ENCODE results near the gene LRP6. TPM values are rescaled to one million over a fixed set of nuclear protein-coding genes. Genes with fewer than 3 reads are reported as not detected.

The LRP6 gene
- total and polyA plus RNA-seq, 12 donors = 3.5 to 31.9 (median 17.5) TPM

GRCh38 chr12:12224240-12224940, 42.5 kb downstream of the LRP6 start:
- Histone ChIP-seq H3K27ac (no peak overlapping the region), H3K36me3 (replicated peaks in 1 of 2) (no peaks in the 10 kb centered on the region), H3K9me3 (replicated peaks in 1 of 3) (no peaks in the 10 kb centered on the region), H3K4me3 (no peak overlapping the region), H3K27me3 (no peaks in the 10 kb centered on the region), H3K4me1 (replicated peaks in 1 of 2) (peaks cover 2 to 3% of the 10 kb centered on the region in 2 donors)
- WGBS, 4 donors = 77 to 92% (median 85%) methylated on average over 2 of the region's 2 CpGs
- DNase-seq = no peak
- intact Hi-C loops (cut with DNase I) = no loop called here
- TF ChIP-seq CTCF (IDR thresholded peaks at IDR 0.05) (no peak), POLR2A (IDR thresholded peaks at IDR 0.05) (no peak)

GRCh38 chr12:12221560-12221959, 45.3 kb downstream of the LRP6 start:
- no peaks in the 10 kb centered on the region for H3K9me3 ChIP-seq (replicated peaks in 1 of 3)
- peaks cover 2 to 3% of the 10 kb centered on the region in 2 donors for H3K4me1 ChIP-seq (replicated peaks in 1 of 2)
- H3K27ac ChIP-seq = no peak overlapping the region
- intact Hi-C loops (cut with DNase I) = no loop called here
- WGBS, 4 donors = 87 to 94% (median 94%) methylated on average over 2 of the region's 2 CpGs
- TF ChIP-seq CTCF (IDR thresholded peaks at IDR 0.05) (no peak), POLR2A (IDR thresholded peaks at IDR 0.05) (no peak)
- H3K27me3 ChIP-seq = no peaks in the 10 kb centered on the region
- no peak for DNase-seq
- no peak overlapping the region for H3K4me3 ChIP-seq
- H3K36me3 ChIP-seq (replicated peaks in 1 of 2) = no peaks in the 10 kb centered on the region

GRCh38 chr12:12219664-12220063, 47.2 kb downstream of the LRP6 start:
- intact Hi-C loops (cut with DNase I) = no loop called here
- WGBS, 4 donors = 85 to 92% (median 89%) methylated on average over 9 of the region's 9 CpGs
- Histone ChIP-seq H3K36me3 (replicated peaks in 1 of 2) (no peaks in the 10 kb centered on the region), H3K27me3 (no peaks in the 10 kb centered on the region), H3K9me3 (replicated peaks in 1 of 3) (no peaks in the 10 kb centered on the region), H3K27ac (no peak overlapping the region), H3K4me3 (no peak overlapping the region), H3K4me1 (replicated peaks in 1 of 2) (peaks cover 3 to 10% of the 10 kb centered on the region in 2 donors)
- DNase-seq = no peak
- TF ChIP-seq CTCF (IDR thresholded peaks at IDR 0.05) (no peak), POLR2A (IDR thresholded peaks at IDR 0.05) (no peak)

GRCh38 chr12:12217018-12217359, 49.9 kb downstream of the LRP6 start:
- H3K4me3 ChIP-seq = no peak overlapping the region
- no peaks in the 10 kb centered on the region for H3K9me3 ChIP-seq (replicated peaks in 1 of 3)
- WGBS, 4 donors = 85 to 93% (median 90%) methylated on average over 5 of the region's 5 CpGs
- no peak overlapping the region for H3K27ac ChIP-seq
- no peaks in the 10 kb centered on the region for H3K36me3 ChIP-seq (replicated peaks in 1 of 2)
- intact Hi-C loops (cut with DNase I) = no loop called here
- H3K27me3 ChIP-seq = no peaks in the 10 kb centered on the region
- no peak for TF ChIP-seq POLR2A (IDR thresholded peaks at IDR 0.05)
- TF ChIP-seq CTCF (IDR thresholded peaks at IDR 0.05) = no peak
- no peak for DNase-seq
- H3K4me1 ChIP-seq (replicated peaks in 1 of 2) = peaks cover 0 to 16% of the 10 kb centered on the region in 2 donors

Data from adrenal gland (tissue), 12 donors.